Central memory CD4-positive, alpha-beta T cell (primary cell): ENCODE results near the gene GGCT.
A peak's percentile ranks its signal among the peaks of the same experiment; 100 is the strongest.
"Not testable (repeated sequence)": the region's sequence is repeated elsewhere in the genome, so short reads cannot be mapped to it uniquely, and the experiment has no call there.

Source experiments
- DNase-seq: peaks from one replicate; pipeline ENCODE4 v3.0.0; 2022

The GGCT gene

GRCh38 chr7:30514776-30515175, 10.1 kb upstream of the GGCT start:
- no peak for DNase-seq

- no peak for DNase-seq
These were observed 9.5 kb upstream of the GGCT start for GRCh38 chr7:30514177-30514576.

- no peak for DNase-seq
These were observed 9.1 kb upstream of the GGCT start for GRCh38 chr7:30513762-30514161.

- DNase-seq, result no peak
These were observed 7.5 kb upstream of the GGCT start for GRCh38 chr7:30511973-30512662.

GRCh38 chr7:30511494-30511893, 6.9 kb upstream of the GGCT start:
- no peak for DNase-seq

GRCh38 chr7:30510124-30511075, 5.8 kb upstream of the GGCT start:
- DNase-seq, result peak; percentile 12

GRCh38 chr7:30509171-30509857, 4.7 kb upstream of the GGCT start:
- DNase-seq, result not testable (repeated sequence)

GRCh38 chr7:30507346-30507900, 2.8 kb upstream of the GGCT start:
- DNase-seq, result not testable (repeated sequence)

GRCh38 chr7:30505174-30505697, 607 bp upstream of the GGCT start:
- no peak for DNase-seq

GRCh38 chr7:30503274-30504212, 1.1 kb downstream of the GGCT start:
- no peak for DNase-seq

GRCh38 chr7:30502470-30503251, 2.0 kb downstream of the GGCT start:
- no peak for DNase-seq

GRCh38 chr7:30501264-30501663, 3.4 kb downstream of the GGCT start:
- DNase-seq, result no peak

- DNase-seq, result no peak
These were observed 11.4 kb downstream of the GGCT start for GRCh38 chr7:30493228-30493627.

- no peak for DNase-seq
These were observed 13.2 kb downstream of the GGCT start for GRCh38 chr7:30491417-30491816.

- no peak for DNase-seq
These were observed 17.3 kb downstream of the GGCT start for GRCh38 chr7:30487371-30487770.

GRCh38 chr7:30485667-30486066, 19.0 kb downstream of the GGCT start:
- no peak for DNase-seq

GRCh38 chr7:30481416-30481815, 23.2 kb downstream of the GGCT start:
- not testable (repeated sequence) for DNase-seq

- peak; percentile 42 for DNase-seq
These were observed 25.2 kb downstream of the GGCT start for GRCh38 chr7:30479202-30480120.

GRCh38 chr7:30478349-30479201, 26.1 kb downstream of the GGCT start, which contains the start of gene NOD1:
Gene NOD1 (minus strand): TSS chr7:30478784. CDS start chr7:30456921, 21,863 bp downstream.
- peak; percentile 61 for DNase-seq
